Activated naive CD4-positive, alpha-beta T cell treated with Interleukin-2 at 50 U/mL for 16 hours (primary cell): ENCODE data around the gene ZC3H18.
A peak's percentile ranks its signal among the peaks of the same experiment; 100 is the strongest.

Experiments
- DNase-seq: peaks from one replicate; pipeline ENCODE4 v3.0.0-alpha.2; 2020

ZC3H18 gene

DNA sequence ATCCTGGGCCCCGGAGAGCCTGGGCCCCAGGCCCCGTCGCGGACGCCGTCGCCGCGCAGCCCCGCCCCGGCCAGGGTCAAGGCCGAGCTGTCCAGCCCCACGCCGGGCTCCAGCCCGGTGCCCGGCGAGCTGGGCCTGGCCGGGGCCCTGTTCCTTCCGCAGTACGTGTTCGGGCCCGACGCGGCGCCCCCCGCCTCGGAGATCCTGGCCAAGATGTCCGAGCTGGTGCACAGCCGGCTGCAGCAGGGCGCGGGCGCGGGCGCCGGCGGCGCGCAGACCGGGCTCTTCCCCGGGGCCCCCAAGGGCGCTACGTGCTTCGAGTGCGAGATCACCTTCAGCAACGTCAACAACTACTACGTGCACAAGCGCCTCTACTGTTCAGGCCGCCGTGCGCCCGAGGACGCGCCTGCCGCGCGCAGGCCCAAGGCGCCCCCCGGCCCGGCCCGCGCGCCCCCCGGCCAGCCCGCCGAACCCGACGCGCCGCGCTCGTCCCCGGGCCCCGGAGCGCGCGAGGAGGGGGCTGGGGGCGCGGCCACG, 36.8 kb upstream of the ZC3H18 start:
- DNase-seq, result no peak

DNA sequence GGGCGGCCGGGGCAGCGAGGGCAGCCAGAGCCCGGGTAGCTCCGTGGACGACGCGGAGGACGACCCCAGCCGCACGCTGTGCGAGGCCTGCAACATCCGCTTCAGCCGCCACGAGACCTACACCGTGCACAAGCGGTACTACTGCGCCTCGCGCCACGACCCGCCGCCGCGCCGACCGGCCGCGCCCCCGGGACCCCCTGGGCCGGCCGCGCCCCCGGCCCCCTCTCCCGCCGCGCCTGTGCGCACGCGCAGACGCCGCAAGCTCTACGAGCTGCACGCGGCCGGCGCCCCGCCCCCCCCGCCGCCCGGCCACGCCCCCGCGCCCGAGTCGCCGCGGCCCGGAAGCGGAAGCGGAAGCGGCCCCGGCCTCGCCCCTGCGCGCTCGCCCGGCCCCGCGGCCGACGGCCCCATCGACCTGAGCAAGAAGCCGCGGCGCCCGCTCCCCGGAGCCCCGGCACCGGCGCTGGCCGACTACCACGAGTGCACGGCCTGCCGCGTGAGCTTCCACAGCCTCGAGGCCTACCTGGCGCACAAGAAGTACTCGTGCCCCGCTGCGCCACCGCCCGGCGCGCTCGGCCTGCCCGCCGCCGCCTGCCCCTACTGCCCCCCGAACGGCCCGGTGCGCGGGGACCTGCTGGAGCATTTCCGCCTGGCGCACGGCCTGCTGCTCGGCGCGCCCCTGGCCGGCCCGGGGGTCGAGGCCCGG, 36.1 kb upstream of the ZC3H18 start:
- peak; percentile 80 for DNase-seq

DNA sequence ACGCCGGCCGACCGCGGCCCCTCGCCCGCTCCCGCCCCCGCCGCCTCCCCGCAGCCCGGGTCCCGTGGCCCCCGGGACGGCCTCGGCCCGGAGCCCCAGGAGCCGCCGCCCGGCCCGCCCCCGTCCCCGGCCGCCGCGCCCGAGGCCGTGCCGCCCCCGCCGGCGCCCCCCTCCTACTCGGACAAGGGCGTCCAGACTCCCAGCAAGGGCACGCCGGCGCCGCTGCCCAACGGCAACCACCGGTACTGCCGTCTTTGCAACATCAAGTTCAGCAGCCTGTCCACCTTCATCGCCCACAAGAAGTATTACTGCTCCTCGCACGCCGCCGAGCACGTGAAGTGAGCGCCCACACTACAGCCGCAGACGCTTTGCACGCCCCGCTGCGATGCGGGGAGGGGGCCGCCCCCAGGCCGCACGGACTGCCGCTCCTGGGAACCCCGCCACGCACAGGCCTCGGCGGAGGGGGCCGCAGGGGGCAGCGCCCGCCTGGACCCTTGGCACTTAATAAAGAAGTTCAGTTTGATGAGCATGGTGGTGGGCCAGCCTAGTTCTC, 35.5 kb upstream of the ZC3H18 start:
- peak; percentile 34 for DNase-seq

DNA sequence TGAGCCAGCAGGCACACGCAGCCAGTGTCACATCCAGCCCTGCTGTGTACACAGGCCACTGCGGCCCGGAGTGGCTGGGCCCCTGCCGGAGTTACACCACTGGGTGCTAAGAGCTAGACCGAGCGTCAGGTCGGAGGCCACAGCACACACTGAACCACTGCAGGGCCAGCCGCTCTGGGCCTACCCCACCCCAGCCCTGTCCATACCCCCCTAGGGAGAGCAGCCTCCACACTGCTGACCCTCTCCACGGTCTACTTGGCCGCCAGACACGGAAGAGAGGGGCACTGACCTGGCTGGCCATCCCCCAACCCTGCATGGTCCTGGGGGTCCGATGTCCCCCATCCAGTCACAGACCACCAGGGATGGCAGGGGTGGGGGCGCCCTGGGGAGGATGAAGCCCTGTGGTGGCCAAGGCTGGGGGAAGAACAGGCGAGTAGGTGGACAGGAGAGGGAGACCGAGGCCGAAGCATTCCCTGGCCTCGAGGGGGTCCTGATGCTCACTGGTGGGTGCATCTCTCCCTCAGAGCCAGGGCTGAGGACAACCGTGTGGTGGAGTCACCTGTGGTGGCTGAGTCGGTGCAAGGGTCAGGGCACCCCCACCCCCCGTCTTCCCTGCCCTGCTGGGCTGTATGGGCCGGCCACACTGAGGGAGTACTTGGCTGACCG, 34.9 kb upstream of the ZC3H18 start:
- no peak for DNase-seq

DNA sequence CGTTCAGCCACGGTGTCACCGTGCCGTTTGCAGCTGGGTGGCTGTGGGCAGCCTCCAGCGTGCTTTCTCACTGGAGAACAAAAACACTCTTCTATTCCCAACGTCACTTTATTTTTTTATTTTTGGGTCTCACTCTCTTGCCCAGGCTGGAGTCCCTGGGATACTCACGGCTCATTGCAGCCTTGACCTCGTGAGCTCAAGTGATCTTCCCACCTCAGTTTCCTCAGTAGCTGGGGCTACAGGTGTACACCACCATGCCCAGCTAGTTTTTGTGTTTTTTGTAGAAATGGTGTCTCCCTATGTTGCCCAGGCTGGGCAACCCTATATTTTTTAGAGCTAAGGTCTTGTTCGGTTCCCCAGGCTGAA, 34.4 kb upstream of the ZC3H18 start:
- no peak for DNase-seq

DNA sequence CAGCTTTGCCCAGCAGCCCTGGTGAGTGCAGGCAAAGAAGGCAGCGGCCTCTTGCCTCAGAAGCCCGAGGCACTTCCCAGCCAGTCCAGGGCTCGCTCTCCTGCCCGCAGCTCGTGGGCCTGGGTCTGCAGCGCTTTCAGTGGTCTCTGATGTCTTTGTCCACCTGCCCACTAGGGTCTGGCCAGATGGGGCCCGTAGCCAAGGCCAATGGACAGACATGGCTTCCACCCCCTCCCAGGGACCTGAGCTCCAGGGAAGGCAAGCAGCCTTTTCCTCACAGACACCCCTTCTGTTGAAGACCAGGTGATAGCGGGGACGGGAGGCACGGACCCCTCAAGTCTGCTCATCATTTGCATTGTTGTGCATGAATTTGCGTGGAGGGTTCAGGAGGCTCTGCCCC, 33.7 kb upstream of the ZC3H18 start:
- no peak for DNase-seq

DNA sequence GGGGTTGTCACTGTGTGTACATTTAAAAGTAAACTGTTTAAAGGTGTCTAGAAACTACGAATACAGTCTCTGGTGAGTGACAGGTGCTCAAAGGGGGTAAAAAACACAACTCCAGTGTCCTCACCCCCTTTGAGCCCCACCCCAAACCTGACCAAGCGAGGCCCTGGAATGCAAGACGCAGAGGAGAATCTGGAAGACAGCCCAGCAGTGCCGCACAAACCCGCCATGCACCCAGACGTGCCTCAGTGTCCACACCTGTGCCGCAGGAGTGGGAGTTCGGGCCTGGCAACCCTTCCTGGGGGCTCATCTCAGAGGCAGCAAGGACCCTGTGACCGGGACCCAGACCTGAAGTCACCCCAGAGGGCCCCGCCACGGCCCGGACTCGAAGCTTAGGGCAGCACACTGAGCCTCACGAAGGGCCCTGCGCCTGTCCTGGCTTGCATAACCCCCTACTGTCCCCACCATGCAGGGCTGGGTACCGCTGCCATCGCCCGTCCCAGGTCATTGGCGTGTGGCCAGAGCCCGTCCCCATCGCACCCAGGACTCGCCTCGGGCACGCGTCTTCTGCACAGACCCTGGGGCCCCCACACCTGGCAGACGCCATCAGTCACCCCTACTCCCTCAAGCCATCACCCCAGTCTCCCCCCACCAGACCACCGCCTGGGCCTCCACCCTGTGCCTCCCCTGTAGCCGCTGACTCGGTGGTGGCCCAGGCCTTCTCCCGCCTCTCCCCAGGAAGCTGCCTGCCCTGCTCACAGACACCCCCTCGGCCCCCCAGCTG, 33.0 kb upstream of the ZC3H18 start:
- DNase-seq, result no peak

DNA sequence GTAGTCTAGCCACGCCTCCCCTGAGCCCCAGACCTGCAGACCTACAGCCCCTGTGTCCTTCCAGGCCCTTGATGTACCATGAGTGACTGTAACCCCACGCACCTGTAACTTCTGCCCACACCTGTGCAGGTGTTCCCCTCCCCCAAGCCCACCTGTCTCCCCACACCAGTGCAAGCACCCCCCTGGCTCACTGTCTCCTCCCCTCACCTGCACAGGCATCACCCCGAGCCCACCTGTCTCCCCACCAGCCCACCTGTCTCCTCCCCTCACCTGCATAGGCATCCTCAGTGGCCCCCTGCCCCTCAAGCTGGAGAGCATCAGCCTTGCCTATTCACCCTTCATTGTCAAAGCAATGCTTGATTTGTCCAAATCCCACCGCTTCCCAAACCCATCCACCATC, 32.3 kb upstream of the ZC3H18 start:
- no peak for DNase-seq

DNA sequence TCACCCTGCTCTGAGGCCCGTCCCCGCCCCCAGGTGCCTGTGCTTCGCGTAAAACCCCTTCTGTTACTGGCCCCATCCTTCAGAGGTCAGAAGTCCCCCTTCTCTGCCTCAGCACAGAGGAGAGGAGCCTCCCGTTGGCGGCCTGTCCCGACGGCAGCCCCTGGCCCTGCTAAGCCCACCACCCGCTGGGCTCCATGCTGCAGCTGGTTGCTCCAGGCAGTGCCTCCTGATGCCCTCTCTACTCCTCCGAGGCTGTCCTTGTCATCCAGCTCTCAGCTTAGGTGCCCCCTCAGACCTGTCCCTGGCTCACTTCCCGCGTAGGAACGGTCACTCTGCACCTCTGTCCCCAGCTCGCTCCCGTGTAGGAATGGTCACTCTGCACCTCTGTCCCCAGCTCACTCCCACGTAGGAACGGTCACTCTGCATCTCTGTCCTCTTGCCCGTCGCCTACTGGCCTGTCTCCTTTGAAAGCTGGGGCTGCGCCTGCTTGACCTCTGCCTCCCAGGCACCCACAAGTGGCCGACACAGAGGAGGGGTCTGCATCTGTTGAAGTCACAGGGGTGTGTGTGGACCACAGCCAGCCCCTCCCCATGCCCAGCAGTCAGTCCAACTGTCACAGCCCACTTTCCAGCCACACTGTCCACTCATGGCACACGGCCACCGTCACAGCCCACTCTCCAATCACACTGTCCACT, 31.7 kb upstream of the ZC3H18 start:
- DNase-seq, result no peak

DNA sequence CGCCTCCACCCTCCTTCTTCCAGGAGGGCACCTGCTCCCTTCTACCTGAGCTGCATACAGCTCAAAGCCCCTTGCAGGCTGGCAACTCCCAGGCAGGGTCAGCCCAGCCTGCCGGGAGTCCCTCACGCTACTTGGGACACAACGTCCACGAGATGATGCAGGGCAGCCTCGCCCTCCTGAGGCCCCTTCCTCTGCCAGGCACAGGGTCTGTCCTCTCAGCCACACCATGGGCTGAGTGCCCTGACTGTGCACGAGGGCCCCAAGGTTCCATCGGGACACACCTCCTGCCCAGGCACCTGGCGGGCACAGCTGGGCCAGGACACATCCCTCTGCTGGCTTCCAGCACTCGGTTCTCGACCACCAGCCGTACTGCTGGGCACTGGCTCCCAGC, 30.9 kb upstream of the ZC3H18 start:
- DNase-seq, result no peak

DNA sequence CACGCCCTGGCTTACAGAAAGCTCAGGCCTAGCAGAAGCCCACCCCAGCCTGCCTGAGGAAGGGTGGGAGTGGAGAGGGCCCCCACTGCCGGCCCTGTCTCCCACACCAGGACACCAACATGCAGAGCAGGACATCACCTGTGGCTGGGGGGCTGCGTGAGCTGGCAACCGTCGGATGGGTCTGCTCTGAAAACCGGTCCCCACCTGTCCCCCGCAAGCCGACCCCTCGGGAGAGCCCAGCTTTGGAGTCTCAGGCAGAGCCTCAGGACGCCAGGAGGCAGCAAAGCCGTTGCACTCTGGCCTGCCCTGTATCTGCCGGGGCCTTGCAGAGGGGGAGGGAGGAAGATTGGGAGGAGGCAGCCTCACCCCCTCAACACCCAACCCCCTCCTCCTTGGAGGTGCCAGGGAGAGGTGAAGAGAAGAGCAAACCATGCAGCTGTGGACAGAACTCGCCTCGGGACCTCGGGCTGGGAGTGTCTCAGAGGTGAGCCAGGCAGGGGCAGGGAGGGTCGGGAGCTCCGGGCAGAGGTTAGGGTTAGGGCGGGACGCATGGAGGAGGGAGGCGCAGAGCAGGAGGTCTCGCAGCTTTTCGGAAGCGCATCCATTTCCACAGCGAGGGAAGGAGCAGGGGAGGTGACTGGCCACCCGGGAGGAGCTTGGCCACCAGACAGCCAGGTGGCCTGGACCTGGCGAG, 30.4 kb upstream of the ZC3H18 start:
- DNase-seq, result no peak

DNA sequence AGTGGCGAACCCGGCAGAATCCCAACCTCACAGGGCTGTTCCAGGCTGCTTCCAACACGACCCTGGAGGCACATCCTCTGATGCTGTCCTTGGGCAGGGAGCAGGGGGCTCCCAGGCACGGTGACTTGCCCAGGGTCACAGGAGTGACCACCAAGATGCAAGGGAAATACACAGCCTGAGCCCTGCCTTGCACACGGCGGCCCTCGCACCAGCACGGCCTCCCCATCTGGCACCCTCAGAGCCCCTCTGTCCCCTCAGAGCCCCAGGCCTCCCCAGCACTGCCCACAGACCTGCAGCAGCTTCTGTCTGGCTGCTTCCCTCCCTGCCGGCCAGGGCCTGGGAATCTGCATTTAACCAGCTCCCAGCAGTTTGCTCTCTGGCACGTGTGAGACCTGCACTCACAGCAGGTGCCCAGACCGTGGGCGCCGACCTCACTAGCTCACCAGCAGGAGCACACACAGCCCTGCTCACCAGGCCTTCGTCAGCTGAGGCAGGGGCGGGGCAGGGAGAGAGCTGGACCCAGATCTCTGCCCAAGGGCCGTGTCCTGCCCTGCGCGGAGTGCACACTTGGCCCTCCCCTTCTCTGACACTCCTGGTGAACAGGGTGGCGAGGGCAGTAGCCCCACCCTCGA, 29.7 kb upstream of the ZC3H18 start:
- DNase-seq, result no peak

DNA sequence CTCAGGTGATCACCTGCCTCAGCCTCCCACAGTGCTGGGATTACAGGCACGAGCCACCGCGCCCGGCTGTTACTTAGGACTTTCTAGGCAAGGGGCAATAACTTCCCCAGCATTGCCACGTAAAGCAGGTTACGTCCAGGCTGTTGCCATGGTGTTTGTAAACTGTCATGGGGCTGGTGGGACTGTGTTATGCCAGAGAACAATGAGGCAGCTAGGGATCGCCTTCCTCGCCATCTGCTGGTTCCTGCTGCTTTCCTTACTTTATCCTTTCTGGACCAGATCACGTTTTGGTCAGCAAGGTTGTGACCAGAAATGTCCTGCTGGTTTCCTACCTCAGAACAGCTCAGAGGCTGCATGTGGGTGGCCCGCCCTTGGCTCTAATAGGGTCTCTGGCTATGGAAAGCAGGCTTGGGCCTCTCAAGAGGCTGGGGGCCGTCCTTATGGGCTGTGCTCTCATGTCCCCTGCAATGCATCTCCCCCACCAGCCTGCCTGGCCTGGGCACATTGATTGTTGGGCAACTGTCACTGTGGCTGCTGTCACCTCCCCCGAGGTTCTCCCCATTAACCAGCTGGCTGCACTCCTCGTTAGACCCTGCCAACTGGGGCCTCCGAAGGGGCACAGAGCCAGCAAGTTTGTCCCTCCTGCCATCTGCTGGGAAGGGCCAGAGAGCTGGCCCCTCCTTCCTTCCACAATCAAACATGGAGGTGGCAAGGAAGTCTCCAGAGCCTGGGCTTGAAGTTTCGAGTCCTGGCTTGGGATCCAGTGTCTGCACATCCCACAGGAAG, 28.2 kb upstream of the ZC3H18 start:
- no peak for DNase-seq

DNA sequence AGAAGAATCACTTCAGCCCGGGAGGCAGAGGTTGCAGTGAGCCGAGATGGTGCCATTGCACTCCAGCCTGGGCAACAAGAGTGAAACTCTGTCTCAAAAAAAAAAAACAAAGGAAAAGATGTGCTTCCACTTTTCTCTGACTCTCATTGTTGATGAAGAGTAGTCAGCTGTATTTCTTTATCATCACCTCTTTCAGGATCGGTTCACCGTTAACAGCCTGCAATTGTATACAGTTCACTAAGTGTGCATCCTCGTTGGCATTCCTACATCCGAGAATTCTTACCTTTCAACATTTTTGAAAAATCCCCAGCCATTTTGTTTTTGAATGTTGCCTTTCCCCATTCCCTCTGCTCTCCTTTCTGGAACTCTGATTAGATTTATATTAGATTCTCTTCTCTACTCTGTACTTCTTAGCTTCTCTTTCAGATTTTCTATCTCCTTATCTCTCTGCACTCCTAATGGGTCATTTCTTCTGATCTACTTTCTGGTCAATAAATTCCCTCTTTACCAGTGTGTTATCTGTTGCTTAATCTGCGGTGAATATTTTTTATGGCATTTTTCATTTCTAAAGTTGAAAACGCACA, 26.9 kb upstream of the ZC3H18 start:
- DNase-seq, result no peak

DNA sequence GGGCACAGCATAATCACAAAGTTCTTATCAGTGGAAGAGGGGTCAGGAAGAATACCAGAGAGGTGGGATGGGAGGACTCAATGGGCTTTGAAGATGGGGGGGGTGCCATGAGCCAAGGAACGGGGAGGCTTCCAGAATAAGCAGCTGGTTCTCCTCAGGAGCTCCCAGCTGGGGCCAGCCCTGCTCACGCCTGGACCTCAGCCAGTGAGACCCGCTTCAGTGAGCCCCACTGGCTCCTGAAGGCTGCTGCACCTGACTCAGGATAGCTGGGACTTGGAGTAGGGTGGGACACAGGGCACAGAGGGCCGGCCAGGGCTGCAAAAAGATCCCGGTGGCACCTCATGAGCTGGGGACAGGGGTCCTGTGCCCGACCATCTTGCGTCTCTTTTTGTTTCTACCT, 24.4 kb upstream of the ZC3H18 start:
- DNase-seq, result no peak

DNA sequence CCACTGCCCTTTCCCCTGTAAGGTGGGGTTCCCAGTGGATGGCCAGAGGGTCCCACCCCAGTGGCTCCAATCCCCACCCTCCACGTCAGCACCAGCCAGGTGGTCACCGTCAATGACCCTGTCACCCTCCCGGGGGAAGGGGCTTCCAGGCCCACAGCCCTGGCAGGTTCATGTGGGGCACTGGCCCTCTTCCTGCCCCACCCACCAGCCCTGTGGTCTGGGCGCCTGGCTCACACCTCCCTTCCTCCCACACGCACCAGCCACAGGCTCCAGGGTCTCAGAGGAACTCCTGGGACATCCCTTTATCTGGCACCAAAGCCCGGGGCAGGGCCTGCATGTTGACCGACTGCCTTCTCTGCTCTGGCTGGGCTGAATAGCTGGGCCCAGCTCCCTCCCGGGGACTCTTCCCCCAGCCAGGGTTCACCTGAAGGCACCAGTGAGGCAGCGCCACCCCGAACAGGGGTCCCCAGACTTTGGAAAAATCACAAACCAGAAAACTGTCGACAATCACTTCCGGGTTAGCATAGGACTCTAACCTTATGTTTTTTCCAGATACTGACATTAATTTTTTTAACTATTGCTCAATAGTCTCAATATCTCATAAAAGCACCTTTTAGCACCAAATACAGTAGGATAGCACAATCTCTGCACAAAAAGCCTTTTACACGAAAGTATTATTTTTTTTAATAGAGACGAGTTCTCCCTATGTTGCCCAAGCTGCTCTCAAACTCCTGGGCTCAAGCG, 21.9 kb upstream of the ZC3H18 start:
- DNase-seq, result no peak

DNA sequence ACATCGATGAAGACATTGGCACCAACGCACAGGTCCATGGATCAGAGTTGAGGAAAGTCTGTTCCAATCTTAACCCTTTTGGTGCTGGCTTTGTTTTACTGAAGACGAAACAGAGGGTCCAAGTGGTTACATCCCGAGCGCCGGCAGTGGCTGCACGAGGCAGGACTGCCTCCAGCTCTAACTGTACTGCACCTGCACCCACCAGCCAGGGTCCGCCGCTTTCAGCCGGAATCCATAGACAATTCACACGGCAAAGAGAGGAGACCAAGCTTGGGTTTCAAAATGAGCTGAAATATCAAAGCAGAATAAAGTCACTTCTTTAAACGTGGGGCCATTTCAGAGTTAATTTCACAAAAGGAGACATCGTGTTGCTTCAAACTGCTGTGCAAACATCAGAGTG, 21.2 kb upstream of the ZC3H18 start:
- DNase-seq, result no peak

DNA sequence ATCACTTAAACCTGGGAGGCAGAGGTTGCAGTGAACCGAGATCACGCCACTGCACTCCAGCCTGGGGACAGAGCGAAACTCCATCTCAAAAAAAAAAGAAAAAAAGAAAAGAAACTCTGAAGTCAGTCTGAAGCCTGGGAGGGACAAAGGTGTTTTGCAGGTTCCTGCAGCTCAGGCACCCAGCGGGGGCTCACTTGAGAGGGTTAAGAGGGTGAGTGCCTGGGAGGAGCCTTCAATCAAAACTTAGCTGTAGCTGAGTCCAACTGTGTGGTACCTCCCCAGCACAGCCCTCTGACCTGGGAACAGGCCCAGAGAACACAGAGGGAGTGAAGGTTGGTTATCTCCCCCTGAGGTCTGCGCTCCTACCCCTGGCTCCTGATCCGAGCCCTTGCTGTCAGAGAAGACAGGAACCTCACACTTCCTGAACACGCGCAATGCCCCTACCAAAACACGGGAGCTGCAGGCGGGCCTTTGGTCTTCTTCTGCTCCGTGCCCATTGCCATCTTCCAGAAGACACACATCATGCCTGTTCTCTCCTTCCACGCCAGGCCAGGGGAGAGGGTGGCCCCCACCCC, 20.4 kb upstream of the ZC3H18 start:
- no peak for DNase-seq

DNA sequence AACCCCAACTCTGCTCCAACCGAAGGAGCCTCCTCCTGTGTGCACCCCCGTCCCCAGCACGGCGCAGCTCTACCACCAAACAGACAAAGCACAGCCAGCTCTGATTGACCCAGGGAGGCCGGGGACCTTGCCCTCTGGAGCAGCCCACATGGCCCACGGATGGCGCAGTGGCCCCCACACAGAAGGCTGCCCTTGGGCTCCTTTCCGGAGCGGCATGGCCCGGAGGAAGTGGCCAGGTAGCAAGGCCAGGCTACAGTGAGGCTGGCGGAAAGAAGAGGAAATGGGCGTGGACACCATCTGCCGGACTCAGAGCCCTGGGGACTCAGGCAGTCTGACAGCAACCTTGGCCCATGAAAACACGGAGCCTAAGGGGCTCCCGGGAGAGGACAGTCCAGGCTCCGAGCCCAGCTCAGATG, 19.9 kb upstream of the ZC3H18 start:
- peak; percentile 29 for DNase-seq
